Tibial nerve (tissue), 3 donors: Measurements from ENCODE around the gene TEX19.

ENCODE experiments used
- CTCF ChIP-seq, 5 experiments: fragments of 200-600 bp in 3 of 5; fragments of 450-650 bp in 2 of 5; sonication (generic) in 3 of 5; IDR thresholded peaks; one replicate each; pipeline ENCODE4 v1.5.1; 2016 to 2019; ENCODE audit warnings: antibody characterized with exemption in 5 of 5, mild to moderate bottlenecking in 3 of 5, moderate library complexity in 2 of 5
- POLR2A ChIP-seq, 2 donors: fragments of 450-650 bp; IDR thresholded peaks; one replicate each; pipeline ENCODE4 v1.6.1; 2017; ENCODE audit warnings: antibody characterized with exemption in 2 of 2, mild to moderate bottlenecking in 2 of 2, moderate library complexity in 2 of 2

GRCh38 chr17:82318772-82319606 lies 40.1 kb upstream of the TEX19 start:
- TF ChIP-seq CTCF (IDR thresholded peaks at IDR 0.05) (no peak), POLR2A (IDR thresholded peaks at IDR 0.05) (no peak)
